IMR-90 (cell line): ENCODE data around the gene SLC7A4. TPM values are rescaled to one million over a fixed set of nuclear protein-coding genes. Genes with fewer than 3 reads are reported as not detected.

Experiments
- ATAC-seq: fragments of 200-7000 bp; cut with Tn5 transposase; 2 replicates; pipeline ENCODE4 v1.9.1; 2020; ENCODE audit warnings: low read depth, mild to moderate bottlenecking, moderate library complexity
- BruUV-seq: library from RNA; stranded (reverse); fragments of 400-500 nt; replicated peaks from 2 replicates; lab custom pipeline; 2021; lab: Mats Ljungman, UMichigan
- CTCF ChIA-PET: fragments of 300-600 bp; formaldehyde crosslinking; extraction: SDS; loops from one replicate; lab custom pipeline; 2021; ENCODE audit warnings: antibody characterized with exemption; lab: Yijun Ruan, JAX
- POLR2A ChIA-PET: fragments of 300-600 bp; sonication (Branson Sonifier 250); formaldehyde crosslinking; loops from one replicate; lab custom pipeline; 2022; ENCODE audit warnings: antibody characterized with exemption; ENCODE audit not compliant: unreplicated experiment; lab: Charles Lee
- DNase-seq: peaks from one replicate; pipeline ENCODE4 v3.0.0; 2013
- H2AFZ ChIP-seq: replicated peaks from 2 replicates; pipeline ENCODE3; 2013; ENCODE audit warnings: low read length, mild to moderate bottlenecking; ENCODE audit not compliant: poor library complexity
- H2AK5ac ChIP-seq: 2 replicates; pipeline ENCODE4 v1.6.1; 2013; ENCODE audit warnings: low read depth, low read length, inconsistent platforms
- H2AK9ac ChIP-seq: replicated peaks from 2 replicates; pipeline ENCODE3; 2013; ENCODE audit warnings: mild to moderate bottlenecking, low read depth, low read length, moderate library complexity; ENCODE audit not compliant: poor library complexity
- H2BK120ac ChIP-seq: 2 replicates; pipeline ENCODE4 v1.6.1; 2013; ENCODE audit warnings: low read depth, low read length, inconsistent platforms
- H2BK15ac ChIP-seq: 3 replicates; pipeline ENCODE4 v1.6.1; 2013; ENCODE audit warnings: low read depth, low read length, inconsistent platforms
- H2BK20ac ChIP-seq: 2 replicates; pipeline ENCODE4 v1.6.1; 2013; ENCODE audit warnings: low read depth, mild to moderate bottlenecking, inconsistent platforms, low read length, moderate library complexity
- H2BK5ac ChIP-seq: 2 replicates; pipeline ENCODE4 v1.6.1; 2013; ENCODE audit warnings: mild to moderate bottlenecking, low read depth, low read length, inconsistent platforms; ENCODE audit not compliant: poor library complexity, severe bottlenecking
- H3K14ac ChIP-seq: replicated peaks from 2 replicates; pipeline ENCODE4 v1.6.1; 2013; ENCODE audit warnings: low read depth, low read length, inconsistent platforms
- H3K18ac ChIP-seq: 2 replicates; pipeline ENCODE4 v1.6.1; 2013; ENCODE audit warnings: low read depth, low read length, control low read depth
- H3K23ac ChIP-seq: 2 replicates; pipeline ENCODE4 v1.6.1; 2013; ENCODE audit warnings: low read depth, low read length, inconsistent platforms
- H3K27ac ChIP-seq: 2 replicates; pipeline ENCODE4 v1.5.1; 2013; ENCODE audit warnings: mild to moderate bottlenecking, control low read depth, low read length; ENCODE audit not compliant: insufficient read depth
- H3K27me3 ChIP-seq: 2 replicates; pipeline ENCODE4 v1.6.1; 2013; ENCODE audit warnings: low read length; ENCODE audit not compliant: control insufficient read depth, insufficient read depth
- H3K36me3 ChIP-seq: 2 replicates; pipeline ENCODE4 v1.6.1; 2013; ENCODE audit warnings: low read length, mixed read lengths; ENCODE audit not compliant: control insufficient read depth, insufficient read depth
- H3K4ac ChIP-seq: 2 replicates; pipeline ENCODE4 v1.6.1; 2013; ENCODE audit warnings: low read depth, low read length, inconsistent platforms
- H3K4me1 ChIP-seq: 2 replicates; pipeline ENCODE4 v1.6.1; 2013; ENCODE audit warnings: low read length, mixed read lengths; ENCODE audit not compliant: control insufficient read depth, insufficient read depth
- H3K4me2 ChIP-seq: 2 replicates; pipeline ENCODE4 v1.6.1; 2013; ENCODE audit warnings: low read depth, mild to moderate bottlenecking, control low read depth, low read length, moderate library complexity
- H3K4me3 ChIP-seq: 2 replicates; pipeline ENCODE4 v1.5.1; 2013; ENCODE audit warnings: low read depth, mild to moderate bottlenecking, control low read depth, low read length, moderate library complexity; ENCODE audit not compliant: insufficient read depth
- H3K56ac ChIP-seq: 2 replicates; pipeline ENCODE4 v1.6.1; 2013; ENCODE audit warnings: low read length, inconsistent platforms; ENCODE audit not compliant: insufficient read depth; ENCODE audit errors: extremely low read depth
- H3K79me1 ChIP-seq, 2 experiments: 2 replicates each; pipeline ENCODE4 v1.6.1; 2013; ENCODE audit warnings: low read length in 2 of 2, inconsistent platforms in 1 of 2, low read depth in 1 of 2
- H3K9ac ChIP-seq: 2 replicates; pipeline ENCODE4 v1.6.1; 2013; ENCODE audit warnings: low read depth, low read length, control low read depth
- H3K9me1 ChIP-seq: 2 replicates; pipeline ENCODE4 v1.6.1; 2013; ENCODE audit warnings: low read length, inconsistent platforms; ENCODE audit not compliant: insufficient read depth
- H3K9me3 ChIP-seq: 2 replicates; pipeline ENCODE4 v1.6.1; 2013; ENCODE audit warnings: low read length; ENCODE audit not compliant: control insufficient read depth, insufficient read depth
- H4K20me1 ChIP-seq: 2 replicates; pipeline ENCODE4 v1.6.1; 2013; ENCODE audit warnings: low read length, inconsistent platforms; ENCODE audit not compliant: insufficient read depth
- H4K5ac ChIP-seq: 2 replicates; pipeline ENCODE4 v1.6.1; 2013; ENCODE audit warnings: mild to moderate bottlenecking, low read depth, low read length, control low read depth
- H4K8ac ChIP-seq, 2 experiments: 2 replicates each; pipeline ENCODE4 v1.6.1; 2013; ENCODE audit warnings: low read depth in 2 of 2, low read length in 2 of 2, control low read depth in 1 of 2, inconsistent platforms in 1 of 2
- H4K91ac ChIP-seq: 2 replicates; pipeline ENCODE4 v1.6.1; 2013; ENCODE audit warnings: low read depth, low read length, inconsistent platforms; ENCODE audit not compliant: insufficient read depth
- BHLHE40 ChIP-seq: fragments of 150-350 bp; IDR thresholded peaks from 2 replicates; pipeline ENCODE4 v1.6.1; 2016; ENCODE audit warnings: mild to moderate bottlenecking, low read depth, low read length
- CEBPB ChIP-seq: IDR thresholded peaks from 2 replicates; pipeline ENCODE4 v1.6.1; 2012; ENCODE audit warnings: low read depth, low read length, improper control_type of control experiment
- CHD1 ChIP-seq: IDR thresholded peaks from 2 replicates; pipeline ENCODE4 v1.6.1; 2012; ENCODE audit warnings: low read depth, low read length, improper control_type of control experiment
- CTCF ChIP-seq: conservative IDR thresholded peaks from 2 replicates; pipeline ENCODE4 v1.5.1; 2012; ENCODE audit warnings: mild to moderate bottlenecking, low read depth, low read length, improper control_type of control experiment
- ELK1 ChIP-seq: fragments of 150-350 bp; IDR thresholded peaks from 2 replicates; pipeline ENCODE4 v1.6.1; 2016; ENCODE audit warnings: low read depth, mild to moderate bottlenecking, low read length, moderate library complexity, borderline replicate concordance
- FOS ChIP-seq: fragments of 150-350 bp; IDR thresholded peaks from 2 replicates; pipeline ENCODE4 v1.6.1; 2016; ENCODE audit warnings: low read depth, low read length
- MAFK ChIP-seq: IDR thresholded peaks from 2 replicates; pipeline ENCODE4 v1.6.1; 2012; ENCODE audit warnings: low read depth, low read length, improper control_type of control experiment
- MAZ ChIP-seq: IDR thresholded peaks from 2 replicates; pipeline ENCODE4 v1.6.1; 2012; ENCODE audit warnings: low read depth, mild to moderate bottlenecking, low read length, improper control_type of control experiment, moderate library complexity, borderline replicate concordance
- MXI1 ChIP-seq: IDR thresholded peaks from 2 replicates; pipeline ENCODE4 v1.6.1; 2012; ENCODE audit warnings: low read depth, mild to moderate bottlenecking, low read length, moderate library complexity, borderline replicate concordance
- NFE2L2 ChIP-seq: fragments of 150-350 bp; IDR thresholded peaks from 2 replicates; pipeline ENCODE4 v1.6.1; 2016; ENCODE audit warnings: low read depth, mild to moderate bottlenecking, low read length
- POLR2A ChIP-seq: IDR thresholded peaks from 2 replicates; pipeline ENCODE4 v1.6.1; 2012; ENCODE audit warnings: mild to moderate bottlenecking, low read depth, low read length
- RAD21 ChIP-seq: IDR thresholded peaks from 2 replicates; pipeline ENCODE4 v1.6.1; 2012; ENCODE audit warnings: low read length, improper control_type of control experiment
- RCOR1 ChIP-seq: IDR thresholded peaks from 2 replicates; pipeline ENCODE4 v1.6.1; 2012; ENCODE audit warnings: mild to moderate bottlenecking, low read length, improper control_type of control experiment; ENCODE audit not compliant: insufficient replicate concordance
- RFX5 ChIP-seq: IDR thresholded peaks from 2 replicates; pipeline ENCODE4 v1.8.0; 2012; ENCODE audit warnings: low read depth, mild to moderate bottlenecking, low read length, moderate library complexity
- SMC3 ChIP-seq: fragments of 150-350 bp; IDR thresholded peaks from 2 replicates; pipeline ENCODE4 v1.6.1; 2016; ENCODE audit warnings: low read depth, mild to moderate bottlenecking, antibody characterized with exemption, low read length, moderate library complexity
- USF2 ChIP-seq: fragments of 150-350 bp; IDR thresholded peaks from 2 replicates; pipeline ENCODE4 v1.6.1; 2017; ENCODE audit warnings: mild to moderate bottlenecking, antibody characterized with exemption, low read length, low read depth
- WGBS, 2 experiments: methylation state at CpG; one replicate each; pipeline versions ENCODE4 v1.1.5 to v1.1.7; 2013; ENCODE audit warnings: missing lambda C conversion rate in 2 of 2; ENCODE audit not compliant: insufficient read length in 1 of 2; ENCODE audit errors: extremely low coverage in 2 of 2; 5-methylcytosine and 5-hydroxymethylcytosine counted together
- dilution Hi-C: fragments of 300-500 bp; cut with HindIII; formaldehyde crosslinking; loops from one replicate; pipeline ENCODE4 v1.14.3; 2018; ENCODE audit warnings: low sequenced_read_pairs; ENCODE audit not compliant: unreplicated experiment
- in situ Hi-C: fragments of 300-500 bp; cut with MboI; formaldehyde crosslinking; loops from 3 replicates; pipeline ENCODE4 v1.14.3; 2019; ENCODE audit warnings: low sequenced_read_pairs, inconsistent platforms, mixed read lengths
- intact Hi-C: fragments of 100-400 bp; cut with micrococcal nuclease; formaldehyde crosslinking; loops from 2 replicates; pipeline ENCODE4 v1.10.0; 2022
- polyA plus RNA-seq, 3 experiments: library from polyadenylated mRNA; depleted of rRNA; stranded (reverse); fragments of >200 nt; gene quantifications; 2 replicates each; pipeline ENCODE4 v1.2.3, GENCODE V29; 2012; ENCODE audit warnings: low replicate concordance in 1 of 3
- total RNA-seq: library from RNA; depleted of rRNA; stranded (reverse); fragments of >200 nt; gene quantifications from 2 replicates; pipeline ENCODE4 v1.2.3, GENCODE V29; 2012

SLC7A4 gene
- total and polyA plus RNA-seq, 2 of the 4 experiments (the other 2 are of a cell fraction): 0.03 TPM; not detected in 1

- Histone ChIP-seq H3K9me3 (no peaks in the 10 kb centered on the region), H3K4me3 (no peak overlapping the region), H2BK120ac (no peak overlapping the region), H4K8ac (no peak overlapping the region), H4K91ac (no peak overlapping the region), H2BK20ac (no peak overlapping the region), H2BK15ac (no peak overlapping the region), H3K36me3 (no peaks in the 10 kb centered on the region), H3K79me1 (no peaks in the 10 kb centered on the region), H3K18ac (no peak overlapping the region), H3K9me1 (no peaks in the 10 kb centered on the region), H3K4ac (no peak overlapping the region), H3K4me1 (peaks cover 2% of the 10 kb centered on the region; the same call in 1 of the 2 replicates), H3K14ac (no peak overlapping the region), H3K56ac (no peak overlapping the region), H2AK9ac (no peak overlapping the region), H3K23ac (no peak overlapping the region), H3K27me3 (peaks cover 7% of the 10 kb centered on the region), H4K20me1 (no peaks in the 10 kb centered on the region), H2BK5ac (no peak overlapping the region), H3K4me2 (no peak overlapping the region), H3K27ac (no peak overlapping the region), H2AFZ (peak overlapping the region; percentile 11), H2AK5ac (no peak overlapping the region), H4K5ac (no peak overlapping the region), H3K9ac (no peak overlapping the region)
- WGBS, 2 experiments: 84% methylated on average over 5 of the region's 13 CpGs; no CpG with 5 or more reads in 1 of the 2 experiments
- TF ChIP-seq CTCF: no peak
- TF ChIP-seq RFX5: no peak
- TF ChIP-seq MAFK: no peak
- no peak for TF ChIP-seq FOS
- no peak for TF ChIP-seq USF2
- no peak for TF ChIP-seq POLR2A
- TF ChIP-seq BHLHE40: no peak
- TF ChIP-seq ELK1: no peak
- no peak for TF ChIP-seq CHD1
- no peak for TF ChIP-seq CEBPB
- no peak for TF ChIP-seq RAD21
- TF ChIP-seq MAZ: no peak
- TF ChIP-seq SMC3: no peak
- no peak for TF ChIP-seq MXI1
- TF ChIP-seq NFE2L2: no peak
- no peak for TF ChIP-seq RCOR1
- in situ Hi-C loops (no loop called here), dilution Hi-C loops (no loop called here), intact Hi-C loops (no loop called here)
- POLR2A ChIA-PET: no interaction called here
- BruUV-seq: no TSS peak
- CTCF ChIA-PET: no interaction called here
- DNase-seq (no peak), ATAC-seq (no peak)
Measured at GRCh38 chr22:21022955-21023614, 9.3 kb downstream of the SLC7A4 start.
